GM12878 (cell line): ENCODE data around the gene DPF3.

Experiments used
- ASH2L ChIP-seq: fragments of 300-600, 200-600 bp; sonication (generic); IDR thresholded peaks from 2 replicates; pipeline ENCODE4 v1.6.1; 2017; ENCODE audit warnings: low read depth, mild to moderate bottlenecking, borderline replicate concordance
- CEBPB ChIP-seq, 2 experiments: fragments of 150-350 bp in 1 of 2; IDR thresholded peaks; 2 replicates each; pipeline ENCODE4 v1.6.1; 2012 to 2014; ENCODE audit warnings: low read depth in 2 of 2, low read length in 2 of 2, borderline replicate concordance in 1 of 2, inconsistent platforms in 1 of 2
- CHD1 ChIP-seq: IDR thresholded peaks from 2 replicates; pipeline ENCODE4 v1.6.1; 2012; ENCODE audit warnings: low read depth, low read length, improper control_type of control experiment
- CTCF ChIP-seq, 3 experiments: IDR thresholded peaks in 2 of 3; conservative IDR thresholded peaks in 1 of 3; 2 replicates each; pipeline ENCODE4 v1.5.1; 2011; ENCODE audit warnings: low read depth in 3 of 3, low read length in 3 of 3, mild to moderate bottlenecking in 3 of 3, control low read depth in 2 of 3, moderate library complexity in 2 of 3, inconsistent platforms in 1 of 3, mixed read lengths in 1 of 3; ENCODE audit not compliant: control insufficient read depth in 2 of 3, insufficient read depth in 1 of 3; ENCODE audit errors: extremely low read depth in 1 of 3
- E2F4 ChIP-seq: IDR thresholded peaks from 2 replicates; pipeline ENCODE4 v1.6.1; 2012; ENCODE audit warnings: low read depth, low read length, improper control_type of control experiment
- JUND ChIP-seq: IDR thresholded peaks from 2 replicates; pipeline ENCODE4 v1.6.1; 2012; ENCODE audit warnings: low read depth, mild to moderate bottlenecking, low read length, improper control_type of control experiment, moderate library complexity
- PML ChIP-seq: IDR thresholded peaks from 2 replicates; pipeline ENCODE4 v1.6.1; 2012; ENCODE audit warnings: low read length, inconsistent platforms
- POLR2A ChIP-seq: IDR thresholded peaks from 2 replicates; pipeline ENCODE4 v1.6.1; 2011; ENCODE audit warnings: low read depth, mild to moderate bottlenecking, low read length
- RFX5 ChIP-seq: IDR thresholded peaks from 2 replicates; pipeline ENCODE4 v1.6.1; 2011; ENCODE audit warnings: low read depth, low read length, improper control_type of control experiment
- SIN3A ChIP-seq: IDR thresholded peaks from 2 replicates; pipeline ENCODE4 v1.6.1; 2012; ENCODE audit warnings: low read depth, low read length, improper control_type of control experiment
- SP1 ChIP-seq: IDR thresholded peaks from one replicate; pipeline ENCODE4 v1.6.1; 2011; ENCODE audit warnings: low read depth, low read length
- SREBF2 ChIP-seq: IDR thresholded peaks from 2 replicates; pipeline ENCODE4 v1.6.1; 2012; ENCODE audit warnings: mild to moderate bottlenecking, low read length
- YBX1 ChIP-seq: fragments of 450-650 bp; IDR thresholded peaks from 2 replicates; pipeline ENCODE4 v1.6.1; 2016; ENCODE audit warnings: antibody characterized with exemption

GRCh38 chr14:72740966-72741825 lies 152.7 kb downstream of the DPF3 start:
- TF ChIP-seq POLR2A (no peak), SIN3A (no peak), PML (no peak), CEBPB (IDR thresholded peaks at IDR 0.05; ENCODE audit: borderline replicate concordance in 1 of 2, low read depth in 2 of 2, low read length in 2 of 2) (no peak), YBX1 (no peak), SP1 (no peak), E2F4 (no peak), RFX5 (no peak), ASH2L (no peak), JUND (no peak), SREBF2 (no peak), CTCF (IDR thresholded peaks at IDR 0.05 in 2 of 3, conservative IDR thresholded peaks at IDR 0.05 in 1 of 3; ENCODE audit: control insufficient read depth in 2 of 3, extremely low read depth in 1 of 3, insufficient read depth in 1 of 3, low read depth in 3 of 3, low read length in 3 of 3) (no peak), CHD1 (no peak)
